ENCODE results near the gene ADGB.

DNA sequence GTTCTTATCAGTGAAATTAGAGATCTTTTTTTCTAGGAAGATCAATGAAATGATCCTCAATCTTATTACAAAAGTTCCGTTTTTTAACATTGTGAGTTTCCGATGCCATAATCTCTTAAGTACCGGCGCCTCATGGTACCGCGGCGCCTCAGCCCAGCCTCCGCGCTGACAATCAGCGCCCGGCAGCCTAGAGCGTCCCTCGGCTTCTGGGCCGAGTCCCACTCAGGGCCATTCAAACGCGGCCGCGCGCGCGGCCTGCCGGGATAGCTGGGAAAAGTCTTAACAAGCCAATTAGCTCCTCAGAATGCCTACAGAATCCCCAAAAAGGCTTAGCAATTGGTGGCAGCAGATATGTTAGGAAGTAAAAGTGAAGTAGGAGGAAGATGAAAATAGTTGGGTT, 204.8 kb downstream of the ADGB start:
- TF ChIP-seq POLR2A (IDR thresholded peaks at IDR 0.05; ENCODE audit: low read length): no peak
- TF ChIP-seq GATA1 (IDR thresholded peaks at IDR 0.05; ENCODE audit: low read depth, low read length): no peak

Data from erythroblast (primary cell).